GM19397 (cell line): ENCODE results near the gene ZCCHC4.

Experiments
- ATAC-seq: cut with Tn5 transposase; IDR thresholded peaks from one replicate; pipeline ENCODE4 v1.9.1; 2021; ENCODE audit warnings: mild to moderate bottlenecking, moderate library complexity; ENCODE audit not compliant: unreplicated experiment

Gene ZCCHC4

GRCh38 chr4:25312496-25313200 lies at the start of gene ZCCHC4:
Gene ZCCHC4 (plus strand): TSS chr4:25312774. CDS start chr4:25312810, 36 bp downstream.
- peak; percentile 92 for ATAC-seq

- no peak for ATAC-seq
These were observed 40.7 kb upstream of the ZCCHC4 start for GRCh38 chr4:25271866-25272265.

GRCh38 chr4:25280210-25280609 lies 32.4 kb upstream of the ZCCHC4 start:
- ATAC-seq: no peak

- no peak for ATAC-seq
These were observed 28.6 kb upstream of the ZCCHC4 start for GRCh38 chr4:25283948-25284347.

- ATAC-seq: no peak
These were observed 28.1 kb upstream of the ZCCHC4 start for GRCh38 chr4:25284466-25284865.

GRCh38 chr4:25290490-25291067 lies 22.0 kb upstream of the ZCCHC4 start:
- no peak for ATAC-seq

GRCh38 chr4:25291158-25291733 lies 21.3 kb upstream of the ZCCHC4 start:
- no peak for ATAC-seq

GRCh38 chr4:25297528-25298242 lies 14.9 kb upstream of the ZCCHC4 start:
- no peak for ATAC-seq

GRCh38 chr4:25299476-25300203 lies 12.9 kb upstream of the ZCCHC4 start:
- no peak for ATAC-seq

GRCh38 chr4:25301471-25301870 lies 11.1 kb upstream of the ZCCHC4 start:
- ATAC-seq: no peak

GRCh38 chr4:25302626-25303025 lies 9.9 kb upstream of the ZCCHC4 start:
- ATAC-seq: no peak

GRCh38 chr4:25303578-25303977 lies 9.0 kb upstream of the ZCCHC4 start:
- ATAC-seq: no peak

- ATAC-seq: no peak
These were observed 6.0 kb upstream of the ZCCHC4 start for GRCh38 chr4:25306518-25307057.

GRCh38 chr4:25307596-25307995 lies 5.0 kb upstream of the ZCCHC4 start:
- no peak for ATAC-seq

- ATAC-seq: no peak
These were observed 4.3 kb upstream of the ZCCHC4 start for GRCh38 chr4:25308306-25308705.

- no peak for ATAC-seq
These were observed 3.8 kb upstream of the ZCCHC4 start for GRCh38 chr4:25308761-25309160.

- peak; percentile 47 for ATAC-seq
These were observed 2.3 kb upstream of the ZCCHC4 start for GRCh38 chr4:25310066-25310802.

GRCh38 chr4:25310803-25311166 lies 1.8 kb upstream of the ZCCHC4 start:
- no peak for ATAC-seq

GRCh38 chr4:25313201-25313895 lies 774 bp downstream of the ZCCHC4 start:
- no peak for ATAC-seq

- no peak for ATAC-seq
These were observed 7.8 kb downstream of the ZCCHC4 start for GRCh38 chr4:25320336-25320735.
